ENCODE data around the gene SLC4A11.

Gene SLC4A11

DNA sequence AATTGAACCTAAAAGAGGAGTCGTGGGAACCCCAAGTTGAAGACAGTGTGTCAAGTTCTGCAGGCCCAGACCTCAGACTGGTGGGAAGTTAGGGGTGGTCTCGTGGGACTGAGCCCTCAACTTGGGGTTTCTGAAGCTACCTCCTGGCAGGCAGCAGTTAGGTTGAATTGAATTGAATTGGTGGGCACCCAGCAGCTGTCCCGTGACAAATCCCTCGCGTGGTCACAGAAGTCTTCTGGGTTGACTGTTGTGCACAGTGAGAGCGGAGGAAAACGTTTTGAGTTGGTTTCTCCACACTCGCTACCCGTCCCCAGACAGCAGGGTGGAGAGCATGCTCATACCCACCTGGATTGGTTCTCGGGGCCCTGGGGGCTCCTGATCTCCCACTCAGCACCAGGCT is 12.9 kb downstream of the SLC4A11 start:
- no peaks in the 10 kb centered on the region for H4K20me1 ChIP-seq (ENCODE audit: insufficient read depth)
- no peaks in the 10 kb centered on the region for H3K27me3 ChIP-seq (ENCODE audit: insufficient read depth, low read depth)
- H3K36me3 ChIP-seq (ENCODE audit: insufficient read depth) = no peaks in the 10 kb centered on the region
- H3K4me1 ChIP-seq (ENCODE audit: low read depth, poor library complexity, severe bottlenecking) = no peaks in the 10 kb centered on the region
- TF ChIP-seq, protein P1, sequence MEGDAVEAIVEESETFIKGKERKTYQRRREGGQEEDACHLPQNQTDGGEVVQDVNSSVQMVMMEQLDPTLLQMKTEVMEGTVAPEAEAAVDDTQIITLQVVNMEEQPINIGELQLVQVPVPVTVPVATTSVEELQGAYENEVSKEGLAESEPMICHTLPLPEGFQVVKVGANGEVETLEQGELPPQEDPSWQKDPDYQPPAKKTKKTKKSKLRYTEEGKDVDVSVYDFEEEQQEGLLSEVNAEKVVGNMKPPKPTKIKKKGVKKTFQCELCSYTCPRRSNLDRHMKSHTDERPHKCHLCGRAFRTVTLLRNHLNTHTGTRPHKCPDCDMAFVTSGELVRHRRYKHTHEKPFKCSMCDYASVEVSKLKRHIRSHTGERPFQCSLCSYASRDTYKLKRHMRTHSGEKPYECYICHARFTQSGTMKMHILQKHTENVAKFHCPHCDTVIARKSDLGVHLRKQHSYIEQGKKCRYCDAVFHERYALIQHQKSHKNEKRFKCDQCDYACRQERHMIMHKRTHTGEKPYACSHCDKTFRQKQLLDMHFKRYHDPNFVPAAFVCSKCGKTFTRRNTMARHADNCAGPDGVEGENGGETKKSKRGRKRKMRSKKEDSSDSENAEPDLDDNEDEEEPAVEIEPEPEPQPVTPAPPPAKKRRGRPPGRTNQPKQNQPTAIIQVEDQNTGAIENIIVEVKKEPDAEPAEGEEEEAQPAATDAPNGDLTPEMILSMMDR (conservative IDR thresholded peaks at IDR 0.05; ENCODE audit: low read depth, low read length) = no peak
- H3K4me3 ChIP-seq (IDR thresholded peaks at IDR 0.05; ENCODE audit: insufficient read depth, low read depth, low read length) = no peak overlapping the region
- H3K79me2 ChIP-seq (ENCODE audit: insufficient read depth, low read depth) = no peaks in the 10 kb centered on the region
- no peak overlapping the region for H3K27ac ChIP-seq
- no peak overlapping the region for H3K4me2 ChIP-seq
- H3K9ac ChIP-seq = no peak overlapping the region
- H2AFZ ChIP-seq (ENCODE audit: low read depth) = no peak overlapping the region

DNA sequence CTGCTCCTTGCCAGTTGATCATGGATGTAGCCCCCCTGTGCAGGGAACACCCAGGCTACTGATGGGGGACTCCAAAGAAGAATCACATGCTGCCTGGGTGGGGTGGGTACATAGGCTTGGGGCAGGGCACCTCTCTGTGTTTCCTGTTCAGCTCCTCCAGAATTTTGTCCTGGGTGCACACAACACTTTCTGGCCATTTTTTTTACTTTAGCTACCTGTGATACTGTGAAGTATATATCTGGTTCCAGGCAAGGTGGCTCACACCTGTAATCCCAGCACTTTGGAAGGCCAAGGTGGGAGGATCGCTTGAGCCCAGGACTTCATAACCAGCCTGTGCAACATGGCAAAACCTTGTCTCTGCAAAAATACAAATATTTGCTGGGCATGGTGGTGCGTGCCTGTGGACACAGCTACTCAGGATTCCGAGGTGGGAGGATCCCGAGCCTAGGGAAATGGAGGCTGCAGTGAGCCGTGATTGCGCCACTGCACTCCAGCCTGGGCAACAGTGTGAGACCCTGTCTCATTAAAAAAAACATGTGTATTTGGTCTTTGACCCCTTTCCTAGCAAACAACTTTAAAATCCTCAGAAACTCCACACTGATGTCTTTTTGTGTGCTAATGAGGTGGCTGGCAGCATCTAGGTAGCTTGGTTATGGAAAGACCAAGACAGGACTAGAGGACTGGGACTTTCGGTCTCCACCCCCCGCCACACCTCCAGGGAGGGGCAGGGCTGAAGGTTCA is 14.1 kb downstream of the SLC4A11 start:
- Histone ChIP-seq H2AFZ (ENCODE audit: low read depth) (no peak overlapping the region), H3K79me2 (ENCODE audit: insufficient read depth, low read depth) (no peaks in the 10 kb centered on the region), H3K4me3 (IDR thresholded peaks at IDR 0.05; ENCODE audit: insufficient read depth, low read depth, low read length) (no peak overlapping the region), H3K4me2 (no peak overlapping the region), H3K27ac (no peak overlapping the region), H3K4me1 (ENCODE audit: low read depth, poor library complexity, severe bottlenecking) (no peaks in the 10 kb centered on the region), H3K36me3 (ENCODE audit: insufficient read depth) (no peaks in the 10 kb centered on the region), H3K27me3 (ENCODE audit: insufficient read depth, low read depth) (no peaks in the 10 kb centered on the region), H4K20me1 (ENCODE audit: insufficient read depth) (no peaks in the 10 kb centered on the region), H3K9ac (no peak overlapping the region)
- TF ChIP-seq, protein P1 (conservative IDR thresholded peaks at IDR 0.05; ENCODE audit: low read depth, low read length) = no peak

DNA sequence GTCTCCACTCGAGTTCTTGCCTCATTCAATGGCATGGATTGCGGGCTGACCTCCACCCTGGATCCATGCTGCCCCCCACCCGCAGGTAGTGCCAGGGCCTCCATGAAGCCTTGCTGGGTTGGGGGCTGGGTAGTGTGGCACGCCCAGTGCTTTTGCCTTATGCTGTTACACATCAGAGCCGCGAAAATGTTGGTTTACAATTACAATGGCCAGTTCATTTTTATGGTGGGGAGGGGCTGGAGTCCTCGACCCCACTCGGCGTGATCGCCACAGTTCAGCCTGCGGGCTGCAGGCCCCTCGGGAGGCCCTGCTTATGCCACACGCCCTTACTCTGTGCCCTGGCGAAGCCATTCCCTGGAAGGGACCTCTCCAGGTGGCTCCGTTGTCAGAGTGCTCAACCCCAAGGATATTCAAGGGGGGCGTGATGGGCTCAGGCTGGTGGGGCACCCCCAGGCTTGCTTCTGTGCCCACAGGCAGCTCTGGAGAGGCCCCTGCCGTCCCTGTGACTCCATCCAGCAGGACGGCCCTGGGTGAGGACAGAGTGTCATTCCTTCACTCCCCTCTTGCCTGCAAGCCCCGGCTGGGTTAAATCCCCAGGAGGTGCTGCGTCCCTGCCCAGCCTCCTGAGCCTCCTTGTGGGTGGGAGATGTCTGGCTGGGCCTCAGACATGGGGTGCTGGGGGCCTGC is 14.9 kb downstream of the SLC4A11 start:
- H3K9ac ChIP-seq = no peak overlapping the region
- no peak overlapping the region for H3K27ac ChIP-seq
- no peak overlapping the region for H2AFZ ChIP-seq (ENCODE audit: low read depth)
- H3K4me3 ChIP-seq (IDR thresholded peaks at IDR 0.05; ENCODE audit: insufficient read depth, low read depth, low read length) = no peak overlapping the region
- H3K36me3 ChIP-seq (ENCODE audit: insufficient read depth) = no peaks in the 10 kb centered on the region
- no peak overlapping the region for H3K4me2 ChIP-seq
- no peaks in the 10 kb centered on the region for H3K4me1 ChIP-seq (ENCODE audit: low read depth, poor library complexity, severe bottlenecking)
- H4K20me1 ChIP-seq (ENCODE audit: insufficient read depth) = no peaks in the 10 kb centered on the region
- no peaks in the 10 kb centered on the region for H3K27me3 ChIP-seq (ENCODE audit: insufficient read depth, low read depth)
- TF ChIP-seq, protein P1 (conservative IDR thresholded peaks at IDR 0.05; ENCODE audit: low read depth, low read length) = no peak
- H3K79me2 ChIP-seq (ENCODE audit: insufficient read depth, low read depth) = no peaks in the 10 kb centered on the region

DNA sequence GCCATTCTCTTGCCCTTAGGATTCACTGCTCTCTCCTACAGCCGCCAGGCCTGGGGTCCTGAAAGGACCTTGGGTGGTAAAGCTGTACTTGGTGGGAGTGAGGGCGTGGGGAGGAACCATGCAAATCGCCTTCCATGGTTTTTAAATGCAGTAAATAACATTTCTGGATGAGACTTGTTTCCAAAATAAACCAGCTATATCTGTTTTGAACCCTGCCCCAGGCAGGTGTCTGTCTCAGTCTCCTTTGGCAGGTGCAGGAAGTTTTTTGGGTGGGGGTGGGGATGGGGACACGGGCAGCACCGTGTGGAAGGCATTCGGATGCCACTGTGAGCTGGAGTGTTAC is 15.4 kb downstream of the SLC4A11 start:
- Histone ChIP-seq H3K27me3 (ENCODE audit: insufficient read depth, low read depth) (no peaks in the 10 kb centered on the region), H2AFZ (ENCODE audit: low read depth) (no peak overlapping the region), H3K9ac (no peak overlapping the region), H3K79me2 (ENCODE audit: insufficient read depth, low read depth) (no peaks in the 10 kb centered on the region), H3K4me1 (ENCODE audit: low read depth, poor library complexity, severe bottlenecking) (no peaks in the 10 kb centered on the region), H3K4me2 (no peak overlapping the region), H3K36me3 (ENCODE audit: insufficient read depth) (no peaks in the 10 kb centered on the region), H3K4me3 (IDR thresholded peaks at IDR 0.05; ENCODE audit: insufficient read depth, low read depth, low read length) (no peak overlapping the region), H3K27ac (no peak overlapping the region), H4K20me1 (ENCODE audit: insufficient read depth) (no peaks in the 10 kb centered on the region)
- TF ChIP-seq, protein P1 (conservative IDR thresholded peaks at IDR 0.05; ENCODE audit: low read depth, low read length) = no peak
